Mesothelial cell of epicardium (in vitro differentiated cells): ENCODE measurements around the gene ACOXL. TPM values are rescaled to one million over a fixed set of nuclear protein-coding genes. Genes with fewer than 3 reads are reported as not detected.

Experiments used
- DNase-seq, 2 experiments: peaks; one replicate each; pipeline ENCODE4 v3.0.0; 2021; ENCODE audit warnings: low spot score in 2 of 2; ENCODE audit not compliant: unreplicated experiment in 2 of 2
- H3K27ac Mint-ChIP-seq: 2 replicates; pipeline ENCODE4 v1.8.0; 2021; ENCODE audit warnings: mixed read lengths
- H3K27me3 Mint-ChIP-seq: 2 replicates; pipeline ENCODE4 v1.8.0; 2021; ENCODE audit warnings: low read depth, mixed read lengths
- H3K36me3 Mint-ChIP-seq: 2 replicates; pipeline ENCODE4 v1.8.0; 2021; ENCODE audit warnings: mixed read lengths
- H3K4me1 Mint-ChIP-seq: 2 replicates; pipeline ENCODE4 v1.8.0; 2021; ENCODE audit warnings: mixed read lengths
- H3K4me3 Mint-ChIP-seq: 2 replicates; pipeline ENCODE4 v1.8.0; 2021; ENCODE audit warnings: mild to moderate bottlenecking, moderate library complexity, mixed read lengths
- H3K9me3 Mint-ChIP-seq: 2 replicates; pipeline ENCODE4 v1.8.0; 2021; ENCODE audit warnings: mixed read lengths
- total RNA-seq: library from RNA; stranded (reverse); gene quantifications from 3 replicates; pipeline ENCODE4 v1.2.1, GENCODE V29; 2021
- TF ChIP-seq, protein P1 (sequence below): fragments of 200-600 bp; sonication (generic); IDR thresholded peaks from one replicate; pipeline ENCODE4 v1.5.0; 2021; ENCODE audit warnings: antibody characterized with exemption; ENCODE audit not compliant: unreplicated experiment

ACOXL gene
- total RNA-seq, 1 donor from 2014 or later = 0.20 TPM

DNA sequence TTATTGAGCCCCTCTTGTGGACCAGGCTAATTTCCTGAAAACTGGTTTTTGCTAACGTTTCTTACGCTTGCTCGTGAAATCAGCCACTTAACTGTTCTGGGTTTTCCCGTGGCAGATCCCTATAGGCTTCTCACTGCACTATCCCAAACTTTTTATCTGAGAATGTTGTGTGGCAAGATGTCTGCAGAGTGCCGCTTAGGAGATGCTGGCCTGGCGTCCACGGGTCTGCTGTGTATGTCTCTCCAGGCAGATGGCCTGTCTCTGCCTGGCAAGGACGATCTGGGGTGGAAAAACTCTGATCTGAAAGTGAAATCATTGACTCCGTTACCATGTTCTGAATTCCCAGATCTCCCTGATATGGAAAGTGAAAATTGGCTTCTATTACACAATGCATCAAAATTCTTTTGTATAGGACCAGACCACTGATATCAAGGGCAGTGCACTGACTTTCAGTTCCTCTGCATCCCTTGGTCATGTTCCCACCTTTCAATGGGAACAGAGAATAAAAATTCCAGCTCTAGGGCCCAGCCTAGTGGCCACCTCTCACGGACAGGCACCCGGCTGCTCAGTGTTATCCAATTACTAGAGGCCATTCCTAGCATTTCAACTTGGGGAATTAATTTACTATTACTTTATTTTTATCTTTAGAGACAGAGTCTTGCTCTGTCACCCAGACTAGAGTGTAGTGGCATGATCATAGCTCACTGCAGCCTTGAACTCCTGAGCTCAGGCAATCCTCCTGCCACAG is 154.6 kb downstream of the ACOXL start:
- H3K4me1 Mint-ChIP-seq = no peaks in the 10 kb centered on the region
- TF ChIP-seq, protein P1, sequence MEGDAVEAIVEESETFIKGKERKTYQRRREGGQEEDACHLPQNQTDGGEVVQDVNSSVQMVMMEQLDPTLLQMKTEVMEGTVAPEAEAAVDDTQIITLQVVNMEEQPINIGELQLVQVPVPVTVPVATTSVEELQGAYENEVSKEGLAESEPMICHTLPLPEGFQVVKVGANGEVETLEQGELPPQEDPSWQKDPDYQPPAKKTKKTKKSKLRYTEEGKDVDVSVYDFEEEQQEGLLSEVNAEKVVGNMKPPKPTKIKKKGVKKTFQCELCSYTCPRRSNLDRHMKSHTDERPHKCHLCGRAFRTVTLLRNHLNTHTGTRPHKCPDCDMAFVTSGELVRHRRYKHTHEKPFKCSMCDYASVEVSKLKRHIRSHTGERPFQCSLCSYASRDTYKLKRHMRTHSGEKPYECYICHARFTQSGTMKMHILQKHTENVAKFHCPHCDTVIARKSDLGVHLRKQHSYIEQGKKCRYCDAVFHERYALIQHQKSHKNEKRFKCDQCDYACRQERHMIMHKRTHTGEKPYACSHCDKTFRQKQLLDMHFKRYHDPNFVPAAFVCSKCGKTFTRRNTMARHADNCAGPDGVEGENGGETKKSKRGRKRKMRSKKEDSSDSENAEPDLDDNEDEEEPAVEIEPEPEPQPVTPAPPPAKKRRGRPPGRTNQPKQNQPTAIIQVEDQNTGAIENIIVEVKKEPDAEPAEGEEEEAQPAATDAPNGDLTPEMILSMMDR = no peak
- H3K36me3 Mint-ChIP-seq = no peaks in the 10 kb centered on the region
- no peak overlapping the region for H3K27ac Mint-ChIP-seq
- H3K27me3 Mint-ChIP-seq = peaks cover 4% of the 10 kb centered on the region
- H3K4me3 Mint-ChIP-seq = no peak overlapping the region
- DNase-seq = peak in 1 of 2 experiments; percentile 19
- H3K9me3 Mint-ChIP-seq = peaks cover 14% of the 10 kb centered on the region

DNA sequence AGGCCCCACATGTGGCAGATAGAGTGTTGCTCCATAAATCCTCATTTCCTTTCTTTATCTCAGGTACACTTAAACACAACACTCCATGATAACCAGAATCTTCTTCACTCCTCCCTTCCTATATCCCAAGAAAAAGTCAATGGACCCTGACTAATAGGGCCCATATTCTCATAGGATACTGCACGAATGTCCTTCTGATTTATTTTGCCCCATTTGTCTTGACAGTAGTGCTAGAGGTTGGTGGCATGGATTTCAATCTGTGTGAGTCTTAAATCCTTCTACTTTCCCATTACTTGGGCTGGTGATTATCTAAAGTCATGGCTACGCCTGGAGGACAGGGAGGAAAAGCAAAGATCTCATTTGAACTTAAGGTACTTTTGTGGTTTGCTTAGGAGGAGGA is 156.0 kb downstream of the ACOXL start:
- H3K36me3 Mint-ChIP-seq = no peaks in the 10 kb centered on the region
- H3K4me1 Mint-ChIP-seq = no peaks in the 10 kb centered on the region
- no peak overlapping the region for H3K27ac Mint-ChIP-seq
- DNase-seq = no peak
- peaks cover 4% of the 10 kb centered on the region for H3K27me3 Mint-ChIP-seq
- H3K4me3 Mint-ChIP-seq = no peak overlapping the region
- peaks cover 11% of the 10 kb centered on the region for H3K9me3 Mint-ChIP-seq
- TF ChIP-seq, protein P1 = no peak

DNA sequence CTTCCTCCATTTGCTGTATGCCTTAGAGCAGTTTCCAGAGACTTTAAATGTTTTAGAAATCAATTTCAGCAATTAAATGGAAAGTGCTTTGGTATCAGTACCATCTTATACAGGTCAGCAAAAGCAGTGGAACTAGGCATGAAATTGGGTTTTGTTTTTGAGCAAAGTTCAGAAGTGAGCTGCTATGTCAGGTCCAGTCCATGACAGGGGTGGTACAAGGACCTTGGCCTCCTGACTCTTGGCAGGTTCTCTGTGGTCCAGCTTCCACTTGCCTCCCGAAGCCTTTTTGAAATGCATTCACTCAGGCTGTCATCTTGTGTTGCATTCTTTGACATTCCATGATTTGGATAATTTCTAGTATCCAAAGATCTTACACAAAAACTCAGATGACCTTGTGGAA is 159.3 kb downstream of the ACOXL start:
- TF ChIP-seq, protein P1 = no peak
- no peaks in the 10 kb centered on the region for H3K4me1 Mint-ChIP-seq
- no peaks in the 10 kb centered on the region for H3K36me3 Mint-ChIP-seq
- peaks cover 25% of the 10 kb centered on the region for H3K9me3 Mint-ChIP-seq
- H3K27ac Mint-ChIP-seq = no peak overlapping the region
- H3K27me3 Mint-ChIP-seq = peaks cover 8% of the 10 kb centered on the region
- no peak for DNase-seq
- no peak overlapping the region for H3K4me3 Mint-ChIP-seq

DNA sequence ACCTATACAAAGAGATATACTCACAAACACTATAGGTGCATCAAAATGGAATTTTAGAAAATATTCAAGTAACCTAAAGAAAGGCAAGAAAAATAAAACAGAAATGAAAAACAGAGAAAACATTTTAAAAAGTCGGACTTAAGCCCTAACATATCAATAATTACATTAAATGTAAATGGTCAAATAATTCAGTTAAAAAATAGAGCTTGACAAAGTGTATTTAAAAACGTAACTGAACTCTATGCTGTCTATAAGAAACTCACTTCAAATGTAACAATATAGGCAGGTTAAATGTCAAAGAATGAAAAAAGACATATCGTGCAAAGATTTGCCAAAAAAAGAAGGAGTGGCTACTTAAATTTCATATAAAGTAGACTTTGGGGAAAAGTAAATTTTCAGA is 163.9 kb downstream of the ACOXL start:
- DNase-seq = no peak

DNA sequence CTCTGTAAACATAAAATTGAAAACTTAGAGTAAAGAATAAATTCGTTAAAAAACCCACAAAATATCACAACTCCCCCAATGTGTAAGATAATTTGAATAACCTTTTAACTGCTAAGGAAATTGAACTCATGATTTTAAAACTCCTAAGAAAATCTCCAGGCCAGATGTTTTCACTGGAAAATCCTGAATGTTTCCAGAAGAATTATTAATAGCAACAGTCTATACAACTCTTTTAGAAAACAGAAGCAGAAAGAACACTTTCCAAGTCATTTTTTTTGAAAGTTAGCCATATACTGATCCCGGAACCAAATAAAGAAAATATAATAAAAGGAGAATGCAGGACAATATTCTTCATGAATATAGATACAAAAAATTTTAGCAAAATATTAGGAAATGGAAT is 165.6 kb downstream of the ACOXL start:
- Mint-ChIP-seq H3K9me3 (peaks cover 22% of the 10 kb centered on the region), H3K27ac (no peak overlapping the region), H3K36me3 (no peaks in the 10 kb centered on the region), H3K4me3 (no peak overlapping the region), H3K4me1 (no peaks in the 10 kb centered on the region), H3K27me3 (peaks cover 7% of the 10 kb centered on the region)
- TF ChIP-seq, protein P1 = no peak
- DNase-seq = no peak

More for the DNA sequence above, 163.9 kb downstream of the ACOXL start:
- Mint-ChIP-seq H3K9me3 (peaks cover 22% of the 10 kb centered on the region), H3K36me3 (no peaks in the 10 kb centered on the region), H3K4me1 (no peaks in the 10 kb centered on the region), H3K4me3 (no peak overlapping the region), H3K27ac (no peak overlapping the region), H3K27me3 (peaks cover 7% of the 10 kb centered on the region)
- TF ChIP-seq, protein P1 = no peak
